Measurements from ENCODE around the gene NHSL1.
"Not testable (repeated sequence)": the region's sequence is repeated elsewhere in the genome, so short reads cannot be mapped to it uniquely, and the experiment has no call there.

The NHSL1 gene

DNA sequence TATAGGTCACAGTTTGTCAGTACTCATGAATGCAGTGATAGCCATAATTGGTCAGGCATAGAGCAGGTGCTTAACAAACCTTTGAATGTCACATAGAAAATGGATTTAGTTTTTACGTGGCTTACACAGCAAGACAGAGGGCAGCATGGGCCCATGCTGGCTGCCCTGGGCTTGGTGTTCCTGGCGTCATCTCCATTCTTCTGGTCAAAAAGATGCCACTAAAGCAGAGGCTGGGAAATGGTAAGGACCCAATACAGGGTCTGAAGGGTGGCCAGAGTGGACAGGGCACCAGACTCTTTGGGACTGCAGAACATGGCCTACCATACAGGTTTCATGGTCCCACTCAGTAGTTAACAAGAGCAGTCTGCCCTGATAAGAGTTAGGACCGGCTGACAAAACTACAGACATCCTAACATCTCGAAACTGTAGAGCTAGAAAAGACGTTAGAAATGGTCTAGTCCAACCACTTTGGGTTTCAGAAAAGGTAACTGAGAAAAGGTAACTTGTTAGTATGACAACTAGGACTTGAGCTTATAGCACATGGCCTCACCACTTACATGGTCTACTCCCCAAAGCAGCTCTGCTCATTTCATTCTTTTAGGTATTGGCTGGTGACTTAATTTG is 72.7 kb downstream of the NHSL1 start:
- DNase-seq (ENCODE audit: low read depth) = no peak

DNA sequence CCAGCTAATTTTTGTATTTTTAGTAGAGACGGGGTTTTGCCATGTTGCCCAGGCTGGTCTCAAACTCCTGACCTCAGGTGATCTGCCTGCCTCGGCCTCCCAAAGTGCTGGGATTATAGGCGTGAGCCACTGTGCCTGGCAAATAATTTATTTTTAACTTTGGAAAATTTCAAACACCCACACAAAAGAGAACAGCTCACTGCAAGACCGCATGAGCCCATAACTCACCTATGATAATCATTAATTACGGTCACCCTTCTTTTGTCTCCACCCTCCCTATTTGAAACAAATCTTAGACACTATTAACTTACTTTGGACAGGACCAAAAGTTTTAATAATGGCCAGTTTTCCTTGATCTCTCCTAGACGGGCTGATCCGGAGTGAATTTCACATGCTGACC is 74.0 kb downstream of the NHSL1 start:
- DNase-seq (ENCODE audit: low read depth) = not testable (repeated sequence)

DNA sequence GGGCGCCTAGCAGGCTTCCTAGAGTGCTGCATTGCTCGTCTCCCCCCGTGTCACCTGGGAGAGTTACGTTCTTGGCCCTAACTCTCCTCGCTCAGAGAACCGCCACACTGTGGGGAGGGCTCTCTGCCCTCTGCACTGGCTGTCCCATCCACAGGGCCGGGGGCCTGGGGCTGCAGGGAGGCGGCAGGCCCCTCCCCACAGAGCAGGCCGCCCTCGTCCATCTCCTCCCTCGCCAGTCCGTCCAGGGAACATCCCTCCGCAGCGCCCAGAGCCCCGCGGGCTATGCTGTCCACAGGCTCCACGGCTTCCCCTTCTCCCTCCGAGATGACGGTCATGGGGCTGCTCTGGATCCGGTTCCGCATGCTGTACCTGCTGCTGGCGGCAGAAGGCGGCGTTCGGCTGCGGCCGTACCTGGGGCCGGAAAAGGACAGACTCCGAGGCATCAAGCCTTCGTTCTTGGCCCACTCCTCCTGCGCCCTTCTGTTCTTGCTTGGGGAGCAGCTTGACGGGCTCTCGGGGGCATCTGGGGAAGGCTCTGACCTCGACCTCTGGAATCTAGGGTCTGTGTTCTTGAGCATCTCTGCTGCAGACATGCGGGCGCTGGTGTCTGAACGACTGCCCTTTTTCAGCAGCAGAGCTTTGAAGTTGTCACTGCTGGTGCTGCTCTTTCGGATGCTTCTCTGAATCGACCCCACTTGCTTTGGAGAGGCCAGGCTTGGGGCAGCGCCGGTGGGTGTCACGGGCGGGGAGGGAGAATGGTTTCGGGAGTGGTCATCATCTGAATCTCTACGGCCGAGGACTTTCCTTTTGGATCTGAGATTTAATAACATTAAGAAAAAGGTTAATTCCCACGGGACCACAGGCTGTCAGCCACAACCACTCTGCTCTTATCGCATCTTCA is 75.0 kb downstream of the NHSL1 start:
- DNase-seq (ENCODE audit: low read depth) = no peak

DNA sequence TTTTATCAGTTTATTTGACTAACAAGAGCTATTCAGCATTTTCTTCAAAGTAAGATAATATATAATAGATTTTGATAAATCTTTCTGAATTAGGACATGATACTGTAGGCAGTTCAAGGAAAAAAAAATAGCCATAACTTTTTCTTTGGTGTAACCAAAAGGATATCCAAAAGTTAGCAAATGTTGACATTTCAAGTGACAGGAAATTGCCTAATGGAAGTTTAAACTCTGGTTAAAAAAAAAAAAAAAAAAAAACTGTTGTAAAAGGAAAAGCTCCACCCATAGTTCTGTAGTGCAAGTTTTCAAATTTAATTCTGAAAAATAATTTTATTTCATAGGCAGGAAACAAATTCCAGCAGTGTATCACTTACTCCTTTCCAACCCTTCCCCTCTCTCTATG is 76.4 kb downstream of the NHSL1 start:
- DNase-seq (ENCODE audit: low read depth) = no peak

DNA sequence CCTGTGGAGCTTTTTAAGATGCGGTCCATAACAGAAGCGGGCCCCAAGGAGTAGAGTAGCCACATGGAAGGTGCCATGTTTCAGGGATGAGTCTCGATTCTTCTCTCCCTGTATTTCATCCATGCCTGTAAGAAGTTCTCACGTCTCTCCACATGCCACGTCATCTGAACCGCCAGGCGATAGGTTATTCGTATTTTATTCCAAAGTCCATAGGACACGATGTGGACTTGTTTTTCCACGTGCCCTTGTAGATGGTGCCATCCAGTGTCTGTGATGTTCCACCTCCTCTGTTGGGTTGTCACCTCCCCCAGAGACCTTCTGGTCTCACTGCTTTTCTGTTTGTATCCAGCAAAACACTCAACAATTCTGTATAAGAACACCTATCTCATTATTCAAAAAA is 77.7 kb downstream of the NHSL1 start:
- no peak for DNase-seq (ENCODE audit: low read depth)

DNA sequence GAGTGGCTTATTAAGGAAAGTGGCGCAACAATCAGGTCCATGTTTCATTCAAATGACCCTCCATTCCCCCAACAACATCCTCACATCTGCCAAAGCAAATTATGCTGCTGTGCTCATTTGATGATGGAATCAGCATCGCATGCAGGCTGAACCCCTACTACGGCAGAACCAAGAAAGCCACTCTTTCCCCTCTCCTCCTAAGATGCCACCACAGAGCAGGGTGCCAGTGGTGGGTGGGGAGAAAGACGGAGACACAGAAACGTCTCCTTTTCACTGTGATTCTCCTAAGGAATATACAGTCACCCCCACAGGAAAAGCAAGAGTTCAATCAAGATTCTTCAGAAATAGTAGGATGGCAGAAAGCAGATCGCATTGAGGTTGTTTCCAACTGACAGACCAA is 78.2 kb downstream of the NHSL1 start:
- no peak for DNase-seq (ENCODE audit: low read depth)

DNA sequence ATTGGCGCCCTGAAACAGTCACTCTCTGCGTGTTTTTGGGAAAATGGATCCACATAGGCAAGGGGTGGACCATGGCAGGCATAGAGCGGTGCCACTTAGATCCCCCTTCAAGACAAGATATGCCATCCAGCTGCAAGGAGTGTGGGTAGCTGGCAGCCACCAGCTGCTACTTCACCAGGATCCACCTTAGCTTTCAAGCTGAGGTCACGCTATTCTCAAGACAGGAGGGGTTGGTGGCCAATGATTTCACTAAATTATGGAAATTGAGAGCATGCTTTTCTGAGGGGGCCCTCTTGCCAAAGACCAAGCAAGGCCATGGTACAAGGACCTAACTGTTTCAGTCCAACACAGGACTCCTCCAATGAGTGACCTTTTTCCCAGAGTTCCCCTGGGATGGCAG is 78.9 kb downstream of the NHSL1 start:
- no peak for DNase-seq (ENCODE audit: low read depth)

DNA sequence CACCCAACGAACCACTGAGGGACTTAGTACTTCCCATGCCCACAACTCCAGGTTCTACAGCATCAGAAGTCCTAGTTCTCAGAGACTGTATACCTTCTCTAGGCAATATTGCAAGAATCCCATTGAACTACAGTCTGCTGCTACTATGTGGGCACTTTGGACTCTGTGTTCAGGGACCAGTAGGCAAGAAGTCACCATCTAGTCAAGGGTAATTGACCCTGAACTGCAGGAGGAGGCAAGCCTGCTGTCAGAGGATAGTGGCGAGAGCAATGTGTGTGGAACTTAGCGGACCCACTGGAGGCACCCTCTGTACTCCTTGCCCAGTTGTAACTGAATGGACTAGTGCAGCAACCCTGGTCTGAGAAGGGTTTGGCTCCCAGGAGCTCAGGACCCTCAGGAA is 79.5 kb downstream of the NHSL1 start:
- DNase-seq (ENCODE audit: low read depth) = no peak

DNA sequence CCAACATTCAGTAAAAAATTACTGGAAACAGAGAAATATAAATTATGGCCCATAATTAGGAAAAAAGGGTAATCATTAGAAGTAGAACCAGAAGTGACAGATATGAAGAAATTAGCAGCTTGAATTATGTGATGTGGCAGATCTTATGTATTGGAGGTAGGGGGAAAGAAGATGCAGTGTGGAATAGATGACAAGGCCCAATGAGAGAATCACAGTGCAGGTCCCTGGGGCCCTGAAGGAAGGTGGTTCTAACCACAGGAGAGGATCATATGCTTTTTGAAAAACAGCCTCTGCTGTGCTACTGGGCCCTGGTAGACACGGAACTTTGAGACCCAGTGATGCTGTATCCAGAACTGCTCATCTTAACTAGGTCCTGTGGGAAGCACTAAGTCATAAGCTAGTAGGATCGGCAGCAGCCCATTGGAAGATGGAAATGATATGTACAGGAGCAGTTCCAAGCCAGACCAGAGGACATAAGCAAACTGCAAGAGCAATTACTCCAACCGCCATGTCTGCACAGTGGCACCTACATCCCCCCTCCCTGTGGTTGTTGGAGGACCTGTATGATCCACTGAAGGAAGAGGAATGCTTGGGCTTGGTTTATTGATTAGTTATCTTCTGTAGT is 81.1 kb downstream of the NHSL1 start:
- no peak for DNase-seq (ENCODE audit: low read depth)

DNA sequence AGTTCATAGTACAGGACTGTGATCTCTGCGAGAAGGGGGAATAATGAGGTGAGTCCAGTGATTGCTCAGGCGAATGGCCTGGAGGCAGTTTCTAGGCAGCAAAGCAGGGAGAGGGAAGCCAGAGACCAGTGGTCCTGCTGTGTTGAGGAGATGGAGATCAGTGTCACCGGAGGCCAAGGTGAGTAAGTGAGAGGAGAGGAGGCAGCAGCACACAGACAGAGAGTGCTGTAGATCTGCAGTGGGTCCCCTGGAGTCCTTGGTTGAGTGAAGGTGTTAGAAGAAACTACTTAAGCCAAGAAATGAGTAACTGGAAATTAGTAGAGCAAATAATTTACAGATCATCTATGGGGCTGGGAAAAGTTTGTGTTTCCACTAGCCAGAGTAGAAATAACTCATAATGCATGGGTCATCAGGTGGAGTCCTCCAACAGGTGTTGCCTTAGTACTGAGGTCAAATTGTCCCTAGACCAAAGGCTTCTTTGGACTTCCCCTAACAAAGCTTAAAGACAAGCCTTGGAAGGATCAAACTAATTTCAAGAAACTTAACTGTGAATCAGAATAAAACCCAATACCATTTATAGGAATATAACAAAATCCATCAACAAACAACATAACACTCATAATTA is 81.7 kb downstream of the NHSL1 start:
- no peak for DNase-seq (ENCODE audit: low read depth)

DNA sequence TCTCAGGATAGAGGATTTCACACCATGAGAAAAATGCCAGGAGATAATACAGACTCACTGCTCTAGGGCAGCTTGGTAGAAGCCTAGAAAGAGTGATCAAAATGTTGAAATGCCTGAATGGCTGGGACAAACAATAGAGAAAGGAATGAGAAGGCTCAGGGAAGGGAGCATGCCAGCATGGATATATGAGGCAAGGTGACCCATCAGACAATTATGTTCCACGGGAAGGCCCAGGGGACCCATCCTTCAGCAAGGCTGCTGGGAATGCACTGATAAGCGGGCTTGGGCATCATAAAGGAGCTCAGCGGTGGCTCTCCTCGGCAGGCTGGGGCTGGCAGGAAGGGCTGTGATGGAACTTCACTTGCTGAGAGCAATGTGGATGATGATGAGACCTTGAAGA is 83.1 kb downstream of the NHSL1 start:
- no peak for DNase-seq (ENCODE audit: low read depth)

DNA sequence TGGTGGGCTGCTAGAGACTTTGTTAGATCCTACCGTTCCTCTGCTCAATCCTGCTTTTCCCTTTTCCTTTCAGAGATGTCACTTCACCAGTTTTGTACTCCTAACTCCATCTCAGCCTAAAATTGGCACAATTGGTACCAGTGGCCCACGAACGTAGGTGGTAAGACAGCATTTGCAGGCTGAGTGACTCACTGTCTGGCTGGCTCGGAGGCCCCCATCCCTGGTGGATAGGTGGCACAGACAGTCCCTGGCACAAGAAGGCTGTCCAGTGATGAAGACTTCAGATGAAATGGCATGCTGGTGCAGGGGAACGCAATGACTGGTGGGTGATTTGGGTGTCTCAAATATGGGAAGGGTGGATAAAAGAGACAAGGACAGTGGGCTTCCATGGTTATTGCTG is 84.2 kb downstream of the NHSL1 start:
- no peak for DNase-seq (ENCODE audit: low read depth)

DNA sequence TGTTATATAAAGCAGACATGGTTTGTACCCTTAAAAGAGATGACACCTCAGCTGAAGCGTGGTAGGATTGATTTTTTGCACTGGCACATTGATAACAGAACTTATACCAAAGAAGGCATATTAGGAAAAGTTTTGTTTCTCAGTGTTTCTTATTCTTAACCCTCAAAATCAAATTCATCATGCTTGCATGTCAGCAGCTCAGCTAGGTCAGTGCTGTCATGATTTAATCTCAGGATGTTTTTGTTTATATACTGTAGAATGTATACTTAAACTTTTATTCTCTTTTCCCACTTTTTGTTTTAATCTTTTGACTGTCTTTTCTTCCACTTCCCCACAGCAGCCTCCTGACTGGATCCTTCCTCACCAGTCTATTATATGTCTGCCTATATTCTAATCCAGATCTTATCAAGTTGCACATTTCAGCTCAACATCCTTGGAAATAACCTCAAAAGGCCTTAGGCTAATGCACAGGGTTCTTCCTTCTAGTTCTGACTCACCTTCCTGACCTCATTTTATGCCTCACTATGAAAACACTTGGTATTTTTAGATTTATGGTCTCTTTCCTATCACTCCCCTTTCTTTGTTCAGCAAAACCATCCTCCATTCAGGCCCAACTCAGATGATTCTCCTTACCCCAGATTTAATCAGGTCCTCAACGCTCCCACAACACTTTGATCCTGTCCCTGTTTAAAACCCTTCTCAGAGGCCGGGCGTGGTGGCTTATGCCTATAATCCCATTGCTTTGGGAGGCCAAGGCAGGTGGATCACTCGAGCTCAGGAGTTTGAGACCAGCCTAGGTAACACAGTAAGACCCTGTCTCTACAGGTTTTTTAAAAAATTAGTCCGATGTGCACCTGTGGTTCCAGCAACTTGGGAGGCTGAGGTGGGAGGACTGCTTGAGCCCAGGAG is 88.1 kb downstream of the NHSL1 start:
- DNase-seq (ENCODE audit: low read depth) = no peak

DNA sequence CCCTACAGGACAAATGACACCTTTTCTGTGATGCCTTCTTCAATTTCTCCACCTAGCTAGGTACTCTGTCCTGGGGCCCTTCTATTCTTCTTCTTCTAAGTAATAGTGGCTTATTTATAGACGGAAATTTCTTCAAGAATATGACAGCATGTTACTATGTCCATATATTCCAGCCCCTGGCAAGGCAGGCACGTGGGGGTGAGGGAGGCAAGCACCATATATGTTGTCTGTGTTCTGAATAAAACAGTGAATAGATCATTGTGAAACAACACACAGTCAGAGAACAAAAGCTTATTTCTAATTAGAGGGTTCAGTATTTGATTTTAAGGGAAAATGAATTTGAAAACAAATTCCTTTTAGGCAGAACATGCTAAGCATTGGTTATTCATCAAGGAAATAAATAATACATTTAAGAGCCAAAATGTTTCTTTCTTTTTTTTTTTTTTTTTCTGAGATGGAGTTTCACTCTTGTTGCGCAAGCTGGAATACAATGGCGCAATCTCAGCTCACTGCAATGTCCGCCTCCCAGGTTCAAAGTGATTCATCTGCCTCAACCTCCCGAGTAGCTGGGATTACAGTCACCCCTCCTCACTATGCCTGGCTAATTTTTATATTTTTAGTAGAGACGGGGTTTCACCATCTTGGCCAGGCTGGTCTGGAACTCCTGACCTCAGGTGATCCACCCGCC is 89.1 kb downstream of the NHSL1 start:
- DNase-seq (ENCODE audit: low read depth) = no peak

DNA sequence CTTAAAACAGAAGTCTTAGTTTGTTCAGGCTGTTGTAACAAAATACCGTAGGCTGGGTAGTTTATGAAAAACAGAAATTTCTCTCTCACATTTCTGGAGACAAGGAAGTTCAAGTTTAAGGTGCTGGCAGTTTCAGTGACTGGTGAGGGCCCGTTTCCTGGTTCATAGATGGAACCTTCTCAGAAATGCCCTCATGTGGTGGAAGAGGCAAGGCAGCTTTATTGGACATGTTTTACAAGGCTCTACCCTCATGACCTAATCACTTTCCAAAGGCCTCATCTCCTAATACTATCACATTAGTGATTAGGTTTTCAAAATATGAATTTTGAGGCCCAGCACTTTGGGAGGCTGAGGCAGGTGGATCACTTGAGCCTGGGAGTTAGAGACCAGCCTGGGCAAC is 92.9 kb downstream of the NHSL1 start:
- DNase-seq (ENCODE audit: low read depth) = no peak

DNA sequence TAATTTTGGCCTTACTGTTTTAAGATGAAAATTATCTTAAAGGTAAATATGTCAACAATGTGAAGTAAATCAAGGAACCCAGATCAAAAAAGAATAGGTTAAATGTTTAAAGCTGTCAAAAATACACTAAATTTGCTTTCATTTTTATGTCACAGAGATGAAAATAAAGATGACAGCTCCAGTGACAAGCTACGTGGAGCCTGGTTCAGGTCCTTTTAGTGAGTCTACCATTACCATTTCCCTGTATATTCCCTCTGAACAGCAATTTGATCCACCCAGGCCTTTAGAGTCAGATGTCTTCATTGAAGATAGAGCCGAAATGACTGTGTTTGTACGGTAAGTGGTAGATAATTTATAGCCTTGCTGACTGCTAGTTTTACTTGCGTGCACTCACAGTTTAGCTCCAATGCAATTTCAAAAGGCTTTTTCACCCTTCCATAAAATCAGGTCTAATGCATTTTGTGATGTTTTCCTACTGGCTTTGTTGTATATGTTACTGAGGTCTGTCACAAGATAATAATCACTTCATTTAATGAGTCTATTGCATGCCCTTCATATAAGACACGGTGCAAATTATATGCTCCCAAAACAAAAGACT is 93.4 kb downstream of the NHSL1 start:
- no peak for DNase-seq (ENCODE audit: low read depth)

DNA sequence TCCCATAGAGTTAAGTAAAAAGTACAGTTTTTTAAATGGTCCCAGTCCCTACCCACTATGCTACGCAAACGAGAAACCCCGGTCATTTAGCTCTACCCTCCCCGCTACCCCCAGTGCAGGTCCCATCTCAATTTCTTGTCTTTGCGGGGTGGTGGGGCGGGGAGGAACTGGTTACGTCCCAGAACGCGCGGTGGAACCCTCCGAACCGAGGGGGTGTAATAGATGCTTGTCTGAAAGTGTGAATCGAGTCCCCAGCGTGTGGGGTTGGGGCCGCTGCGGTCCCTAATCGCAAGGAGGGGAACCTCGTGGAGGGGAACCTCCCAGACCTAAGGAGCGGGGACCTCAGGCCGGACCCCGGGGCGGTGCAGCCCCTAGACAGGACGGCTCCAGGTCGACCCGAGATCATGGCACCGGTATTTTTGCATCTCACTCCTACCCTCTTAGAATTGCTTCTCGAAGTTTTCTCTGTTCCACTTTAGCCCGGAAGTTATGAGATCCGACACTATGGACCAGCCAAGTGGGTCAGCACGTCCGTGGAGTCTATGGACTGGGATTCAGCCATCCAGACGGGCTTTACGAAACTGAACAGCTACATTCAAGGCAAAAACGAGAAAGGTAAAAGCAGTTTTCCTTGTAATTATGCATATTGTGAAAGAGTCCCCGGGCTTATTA is 94.5 kb downstream of the NHSL1 start:
- DNase-seq (ENCODE audit: low read depth) = no peak

DNA sequence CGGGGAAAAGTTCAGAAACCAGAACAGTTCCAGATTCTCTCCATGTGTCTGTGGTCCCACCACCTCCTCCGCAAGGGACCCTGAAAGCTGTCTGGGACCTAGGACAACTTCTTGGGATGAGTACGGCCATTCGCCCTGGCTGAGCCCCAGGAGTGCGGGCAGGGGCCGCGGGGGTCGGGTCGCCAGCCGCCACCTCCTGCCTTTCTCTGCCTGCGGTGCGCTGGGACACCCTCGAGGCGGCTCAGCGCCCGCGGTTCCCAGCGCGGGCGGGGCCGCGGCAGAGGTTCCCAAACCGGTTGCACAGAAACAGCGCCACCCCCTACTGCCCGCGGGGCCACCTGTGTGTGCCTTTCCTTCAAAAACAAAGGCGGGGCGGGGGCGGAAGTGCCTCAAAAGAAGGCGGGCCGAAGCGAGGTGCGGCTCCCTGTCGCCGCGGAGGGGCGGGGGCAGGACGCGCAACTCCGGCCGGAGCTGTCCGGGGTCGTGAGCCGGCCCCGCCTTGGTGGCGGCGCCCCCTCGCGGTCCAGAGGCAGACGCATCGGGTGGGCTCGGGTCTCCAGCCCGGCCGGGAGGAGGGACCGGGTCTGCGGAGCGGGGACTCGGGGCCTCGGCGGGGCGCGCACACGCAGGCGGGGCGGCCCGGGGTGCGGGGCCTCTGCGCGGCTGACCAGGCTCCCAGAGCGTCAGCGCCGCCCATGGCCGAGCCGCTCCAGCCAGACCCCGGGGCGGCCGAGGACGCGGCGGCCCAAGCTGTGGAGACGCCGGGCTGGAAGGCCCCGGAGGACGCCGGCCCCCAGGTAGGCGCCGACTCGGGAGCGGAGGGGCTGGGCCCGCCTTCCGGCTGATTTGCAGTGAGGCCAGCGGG is 95.3 kb downstream of the NHSL1 start, which contains the start of gene HEBP2:
Gene HEBP2, plus strand, starts transcription at position 423 of the 865 bp plus-strand sequence. Its CDS starts 273 bp downstream, at position 696.
- peak; percentile 90 for DNase-seq (ENCODE audit: low read depth)

DNA sequence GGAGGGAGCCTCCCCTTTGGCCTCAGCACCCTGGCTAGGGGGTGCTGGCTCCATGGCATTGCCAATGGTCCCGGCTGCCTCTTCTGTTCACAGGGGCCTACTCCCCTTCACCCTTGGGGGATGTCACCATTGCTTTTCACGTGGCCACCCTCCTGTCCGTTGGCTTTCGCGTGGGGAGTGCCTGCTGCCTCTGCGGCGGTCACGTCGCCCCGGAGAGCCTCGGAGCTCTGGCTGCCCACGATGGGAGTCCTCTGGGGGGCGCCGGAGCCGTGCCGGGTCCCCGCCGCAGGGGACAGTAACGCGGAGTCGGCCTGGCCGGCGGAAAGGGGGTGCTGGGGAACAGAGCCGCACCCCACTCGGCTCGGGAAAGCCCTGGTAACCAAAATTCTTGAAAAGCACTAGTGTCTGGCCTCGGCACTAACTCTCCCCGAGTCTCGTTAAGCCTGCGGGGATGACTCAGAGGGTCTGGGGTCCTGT is 95.9 kb downstream of the NHSL1 start:
- peak; percentile 15 for DNase-seq (ENCODE audit: low read depth)

All from activated T-cell treated with anti-CD3 and anti-CD28 coated beads for 48 hours (primary cell).